HG03135 (cell line): ENCODE measurements around the gene SRP19.
"Not testable (repeated sequence)": the region's sequence is repeated elsewhere in the genome, so short reads cannot be mapped to it uniquely, and the experiment has no call there.

ENCODE experiments used
- ATAC-seq: cut with Tn5 transposase; IDR thresholded peaks from one replicate; pipeline ENCODE4 v1.9.1; 2021; ENCODE audit warnings: mild to moderate bottlenecking, moderate library complexity; ENCODE audit not compliant: unreplicated experiment

SRP19 gene

GRCh38 chr5:112869948-112870347 is 8.9 kb downstream of the SRP19 start:
- ATAC-seq: peak; percentile 60

GRCh38 chr5:112870966-112871365 is 9.9 kb downstream of the SRP19 start:
- no peak for ATAC-seq

- no peak for ATAC-seq
These were observed 15.3 kb downstream of the SRP19 start for GRCh38 chr5:112876362-112876761.

GRCh38 chr5:112878101-112878500 is 17.0 kb downstream of the SRP19 start:
- no peak for ATAC-seq

GRCh38 chr5:112878760-112879159 is 17.7 kb downstream of the SRP19 start:
- no peak for ATAC-seq

- no peak for ATAC-seq
These were observed 19.3 kb downstream of the SRP19 start for GRCh38 chr5:112880219-112880964.

GRCh38 chr5:112883192-112883591 is 22.1 kb downstream of the SRP19 start:
- ATAC-seq: no peak

GRCh38 chr5:112885001-112885400 is 23.9 kb downstream of the SRP19 start:
- no peak for ATAC-seq

GRCh38 chr5:112886975-112887374 is 25.9 kb downstream of the SRP19 start:
- ATAC-seq: no peak

GRCh38 chr5:112892066-112892465 is 31.0 kb downstream of the SRP19 start:
- ATAC-seq: not testable (repeated sequence)

- ATAC-seq: no peak
These were observed 31.7 kb downstream of the SRP19 start for GRCh38 chr5:112892776-112893175.

- ATAC-seq: no peak
These were observed 34.6 kb downstream of the SRP19 start for GRCh38 chr5:112895682-112896081.

GRCh38 chr5:112902561-112902960 is 41.5 kb downstream of the SRP19 start:
- no peak for ATAC-seq

- ATAC-seq: not testable (repeated sequence)
These were observed 43.9 kb downstream of the SRP19 start for GRCh38 chr5:112904996-112905395.

- ATAC-seq: no peak
These were observed 45.5 kb downstream of the SRP19 start for GRCh38 chr5:112906637-112907036.

- no peak for ATAC-seq
These were observed 46.1 kb downstream of the SRP19 start for GRCh38 chr5:112907166-112907631.

GRCh38 chr5:112908854-112909253 is 47.8 kb downstream of the SRP19 start:
- no peak for ATAC-seq

GRCh38 chr5:112910529-112910928 is 49.4 kb downstream of the SRP19 start:
- ATAC-seq: no peak

GRCh38 chr5:112914584-112914983 is 53.5 kb downstream of the SRP19 start:
- ATAC-seq: no peak

GRCh38 chr5:112915831-112916230 is 54.7 kb downstream of the SRP19 start:
- ATAC-seq: no peak

- ATAC-seq: no peak
These were observed 56.4 kb downstream of the SRP19 start for GRCh38 chr5:112917453-112917995.

GRCh38 chr5:112918136-112918535 is 57.0 kb downstream of the SRP19 start:
- no peak for ATAC-seq

GRCh38 chr5:112918679-112919078 is 57.6 kb downstream of the SRP19 start:
- no peak for ATAC-seq
